MCF 10A (cell line): ENCODE data around the gene SPOCK3. TPM values are rescaled to one million over a fixed set of nuclear protein-coding genes. Genes with fewer than 3 reads are reported as not detected.

Experiments
- BruUV-seq: library from RNA; stranded (reverse); fragments of 400-500 nt; replicated peaks from 2 replicates; lab custom pipeline; 2021; lab: Mats Ljungman, UMichigan
- CTCF ChIA-PET: fragments of 300-600 bp; sonication (Branson Sonifier 250); formaldehyde crosslinking; extraction: SDS; loops from one replicate; lab custom pipeline; 2021; ENCODE audit warnings: antibody characterized with exemption, inconsistent platforms; lab: Yijun Ruan, JAX
- POLR2A ChIA-PET: fragments of 300-600, 350-650 bp; sonication (Branson Sonifier 250); formaldehyde crosslinking; extraction: SDS; loops from one replicate; lab custom pipeline; 2020; ENCODE audit warnings: antibody characterized with exemption, inconsistent platforms; lab: Yijun Ruan, JAX
- DNase-seq: peaks from one replicate; pipeline ENCODE4 v3.0.0-alpha.2; 2018; ENCODE audit not compliant: unreplicated experiment
- H3K27ac Mint-ChIP-seq: one replicate; pipeline ENCODE4 v1.8.0; 2022; ENCODE audit warnings: mild to moderate bottlenecking, low read depth, mixed read lengths; ENCODE audit not compliant: unreplicated experiment
- H3K27me3 Mint-ChIP-seq: one replicate; pipeline ENCODE4 v1.8.0; 2022; ENCODE audit warnings: mixed read lengths; ENCODE audit not compliant: insufficient read depth, unreplicated experiment
- H3K36me3 Mint-ChIP-seq: one replicate; pipeline ENCODE4 v1.8.0; 2022; ENCODE audit warnings: mild to moderate bottlenecking, moderate library complexity, mixed read lengths; ENCODE audit not compliant: insufficient read depth, unreplicated experiment
- H3K4me1 Mint-ChIP-seq: one replicate; pipeline ENCODE4 v1.8.0; 2022; ENCODE audit warnings: mixed read lengths; ENCODE audit not compliant: insufficient read depth, unreplicated experiment
- H3K4me3 Mint-ChIP-seq: one replicate; pipeline ENCODE4 v1.8.0; 2022; ENCODE audit warnings: mild to moderate bottlenecking, moderate library complexity, mixed read lengths; ENCODE audit not compliant: unreplicated experiment
- H3K9me3 Mint-ChIP-seq: one replicate; pipeline ENCODE4 v1.8.0; 2022; ENCODE audit warnings: mixed read lengths; ENCODE audit not compliant: unreplicated experiment
- intact Hi-C: fragments of 100-400 bp; cut with micrococcal nuclease; formaldehyde crosslinking; loops from 2 replicates; pipeline ENCODE4 v1.14.1; 2022
- total RNA-seq: library from RNA; stranded (reverse); gene quantifications from 2 replicates; pipeline ENCODE4 v1.2.3, GENCODE V29; 2022
- TF ChIP-seq, protein P1 (sequence below): fragments of 200-600 bp; IDR thresholded peaks from one replicate; pipeline ENCODE4 v1.8.0; 2022; ENCODE audit warnings: antibody characterized with exemption, mild to moderate bottlenecking; ENCODE audit not compliant: unreplicated experiment

Gene SPOCK3
- total RNA-seq, 1 experiment from 2014 or later = not detected

DNA sequence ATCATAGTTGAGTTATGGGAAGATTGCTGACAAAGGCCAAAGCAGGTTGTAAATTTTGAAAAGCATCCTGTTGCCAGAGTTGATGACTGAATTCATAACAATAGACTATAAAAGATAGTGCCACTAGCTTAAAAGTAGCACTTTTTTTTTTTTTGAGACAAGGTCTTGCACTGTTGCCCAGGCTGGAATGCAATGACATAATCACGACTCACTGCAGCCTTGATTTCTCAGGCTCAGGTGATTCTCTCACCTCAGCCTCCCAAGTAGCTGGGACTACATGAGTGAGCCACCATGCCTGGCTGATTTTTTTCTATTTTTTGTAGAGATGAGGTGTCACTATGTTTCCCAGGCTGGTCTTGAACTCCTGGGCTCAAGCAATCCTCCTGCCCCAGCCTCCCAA, 122.7 kb downstream of the SPOCK3 start:
- TF ChIP-seq, protein P1, sequence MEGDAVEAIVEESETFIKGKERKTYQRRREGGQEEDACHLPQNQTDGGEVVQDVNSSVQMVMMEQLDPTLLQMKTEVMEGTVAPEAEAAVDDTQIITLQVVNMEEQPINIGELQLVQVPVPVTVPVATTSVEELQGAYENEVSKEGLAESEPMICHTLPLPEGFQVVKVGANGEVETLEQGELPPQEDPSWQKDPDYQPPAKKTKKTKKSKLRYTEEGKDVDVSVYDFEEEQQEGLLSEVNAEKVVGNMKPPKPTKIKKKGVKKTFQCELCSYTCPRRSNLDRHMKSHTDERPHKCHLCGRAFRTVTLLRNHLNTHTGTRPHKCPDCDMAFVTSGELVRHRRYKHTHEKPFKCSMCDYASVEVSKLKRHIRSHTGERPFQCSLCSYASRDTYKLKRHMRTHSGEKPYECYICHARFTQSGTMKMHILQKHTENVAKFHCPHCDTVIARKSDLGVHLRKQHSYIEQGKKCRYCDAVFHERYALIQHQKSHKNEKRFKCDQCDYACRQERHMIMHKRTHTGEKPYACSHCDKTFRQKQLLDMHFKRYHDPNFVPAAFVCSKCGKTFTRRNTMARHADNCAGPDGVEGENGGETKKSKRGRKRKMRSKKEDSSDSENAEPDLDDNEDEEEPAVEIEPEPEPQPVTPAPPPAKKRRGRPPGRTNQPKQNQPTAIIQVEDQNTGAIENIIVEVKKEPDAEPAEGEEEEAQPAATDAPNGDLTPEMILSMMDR = no peak
- DNase-seq = peak; percentile 27
- ChIA-PET CTCF (interaction anchor here (0.6 kb wide), 1 partner anchor 90 kb away, joined by 3 read pairs; no protein-coding TSS in a partner anchor), POLR2A (interaction anchor here (0.6 kb wide), 1 partner anchor 1251 kb away, joined by 5 read pairs; no protein-coding TSS in a partner anchor)
- H3K9me3 Mint-ChIP-seq = no peaks in the 10 kb centered on the region
- H3K27ac Mint-ChIP-seq = no peak overlapping the region
- BruUV-seq = no TSS peak
- no peaks in the 10 kb centered on the region for H3K36me3 Mint-ChIP-seq
- no peaks in the 10 kb centered on the region for H3K27me3 Mint-ChIP-seq
- peaks cover 13% of the 10 kb centered on the region for H3K4me1 Mint-ChIP-seq
- intact Hi-C loops = loop anchor here (5.0 kb wide), 1 partner anchor 79 kb away; no protein-coding TSS in a partner anchor
- H3K4me3 Mint-ChIP-seq = no peak overlapping the region

DNA sequence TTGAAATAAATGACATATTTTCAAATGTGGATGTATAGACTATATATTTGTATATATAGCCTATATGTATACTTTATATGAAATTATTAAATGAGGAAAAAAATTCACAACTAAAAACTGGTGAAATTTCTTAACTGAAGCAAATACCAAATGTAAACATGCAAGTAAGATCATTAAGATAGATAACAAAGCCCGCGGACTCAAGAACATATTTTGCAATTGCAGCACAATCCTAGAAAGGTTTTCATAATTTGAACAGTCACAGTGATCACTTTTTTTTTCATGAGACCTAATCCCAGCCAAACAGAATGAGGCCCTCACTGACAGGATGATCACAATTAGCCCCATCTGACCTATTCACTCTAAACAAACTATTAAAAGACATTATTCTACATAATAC, 123.2 kb downstream of the SPOCK3 start:
- no TSS peak for BruUV-seq
- Mint-ChIP-seq H3K4me1 (peaks cover 13% of the 10 kb centered on the region), H3K27ac (no peak overlapping the region), H3K36me3 (no peaks in the 10 kb centered on the region), H3K4me3 (no peak overlapping the region), H3K27me3 (no peaks in the 10 kb centered on the region), H3K9me3 (no peaks in the 10 kb centered on the region)
- intact Hi-C loops = loop anchor here (5.0 kb wide), 1 partner anchor 79 kb away; no protein-coding TSS in a partner anchor
- no peak for DNase-seq
- CTCF ChIA-PET = no interaction called here
- TF ChIP-seq, protein P1 = no peak
- POLR2A ChIA-PET = interaction anchor here (0.6 kb wide), 1 partner anchor 1252 kb away, joined by 5 read pairs; no protein-coding TSS in a partner anchor

DNA sequence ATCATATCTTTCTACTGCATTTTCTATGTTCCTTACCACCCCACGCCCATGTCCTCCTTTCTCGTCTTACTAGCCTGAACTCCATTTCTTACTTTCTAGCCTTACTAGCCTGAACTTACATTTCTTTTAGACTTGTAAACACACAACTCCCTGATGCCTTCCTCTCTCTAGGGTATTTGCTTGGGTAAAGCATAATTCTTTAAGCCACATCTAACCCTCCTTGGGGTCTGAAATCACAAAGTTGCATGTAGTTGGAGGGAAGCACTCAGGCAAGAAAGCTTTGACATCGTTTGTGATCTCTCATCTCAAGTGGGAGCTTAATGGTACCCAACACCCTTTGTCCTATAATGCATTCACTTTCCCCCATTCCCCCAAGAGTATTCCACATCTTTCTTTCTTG, 124.4 kb downstream of the SPOCK3 start:
- Mint-ChIP-seq H3K9me3 (no peaks in the 10 kb centered on the region), H3K27ac (no peak overlapping the region), H3K36me3 (no peaks in the 10 kb centered on the region), H3K4me1 (peaks cover 12% of the 10 kb centered on the region), H3K27me3 (no peaks in the 10 kb centered on the region), H3K4me3 (no peak overlapping the region)
- TF ChIP-seq, protein P1 = no peak
- intact Hi-C loops = loop anchor here (5.0 kb wide), 1 partner anchor 78 kb away; no protein-coding TSS in a partner anchor
- DNase-seq = no peak
- POLR2A ChIA-PET = no interaction called here
- no TSS peak for BruUV-seq
- CTCF ChIA-PET = no interaction called here

DNA sequence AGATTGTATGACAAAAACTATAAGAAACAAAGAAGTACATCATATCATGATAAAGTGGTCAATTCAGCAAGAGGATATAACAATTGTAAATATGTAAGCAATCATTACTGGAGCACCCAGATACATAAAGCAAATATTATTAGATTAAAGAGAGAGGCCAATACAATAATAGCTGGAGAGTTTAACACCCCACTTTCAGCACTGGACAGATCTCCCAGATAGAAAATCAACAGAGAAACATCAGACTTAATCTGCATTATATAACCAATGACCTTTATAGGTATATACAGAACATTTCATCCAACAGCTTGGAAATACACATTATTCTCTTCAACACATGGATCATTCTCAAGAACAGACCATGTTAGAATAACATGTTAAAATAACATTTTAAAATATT, 128.4 kb downstream of the SPOCK3 start:
- Mint-ChIP-seq H3K9me3 (no peaks in the 10 kb centered on the region), H3K4me3 (no peak overlapping the region), H3K4me1 (no peaks in the 10 kb centered on the region), H3K27me3 (no peaks in the 10 kb centered on the region), H3K27ac (no peak overlapping the region), H3K36me3 (no peaks in the 10 kb centered on the region)
- no TSS peak for BruUV-seq
- DNase-seq = no peak
- TF ChIP-seq, protein P1 = no peak
- ChIA-PET CTCF (no interaction called here), POLR2A (no interaction called here)
- intact Hi-C loops = no loop called here
